Nephron (organoid): Measurements from ENCODE around the gene PACS2.

Source experiments
- H3K27ac Mint-ChIP-seq, 3 experiments: 2 replicates each; pipeline ENCODE4 v1.8.0; 2020; ENCODE audit warnings: mixed read lengths in 3 of 3, mild to moderate bottlenecking in 2 of 3, moderate library complexity in 1 of 3
- H3K27me3 Mint-ChIP-seq: 2 replicates; pipeline ENCODE4 v1.8.0; 2021; ENCODE audit warnings: low read depth, mild to moderate bottlenecking, moderate library complexity, mixed read lengths
- H3K36me3 Mint-ChIP-seq: 2 replicates; pipeline ENCODE4 v1.8.0; 2020; ENCODE audit warnings: low read depth, mixed read lengths
- H3K4me1 Mint-ChIP-seq: 2 replicates; pipeline ENCODE4 v1.8.0; 2020; ENCODE audit warnings: mixed read lengths
- H3K4me3 Mint-ChIP-seq, 3 experiments: 2 replicates each; pipeline ENCODE4 v1.8.0; 2020; ENCODE audit warnings: mild to moderate bottlenecking in 3 of 3, mixed read lengths in 3 of 3, moderate library complexity in 2 of 3
- H3K9me3 Mint-ChIP-seq: 2 replicates; pipeline ENCODE4 v1.8.0; 2020; ENCODE audit warnings: mixed read lengths
- TF ChIP-seq, protein P1 (sequence below), 3 experiments: fragments of 200-600 bp; sonication (generic); IDR thresholded peaks; one replicate each; pipeline ENCODE4 v1.5.0; 2021; ENCODE audit warnings: antibody characterized with exemption in 3 of 3; ENCODE audit not compliant: unreplicated experiment in 3 of 3

PACS2 gene

DNA sequence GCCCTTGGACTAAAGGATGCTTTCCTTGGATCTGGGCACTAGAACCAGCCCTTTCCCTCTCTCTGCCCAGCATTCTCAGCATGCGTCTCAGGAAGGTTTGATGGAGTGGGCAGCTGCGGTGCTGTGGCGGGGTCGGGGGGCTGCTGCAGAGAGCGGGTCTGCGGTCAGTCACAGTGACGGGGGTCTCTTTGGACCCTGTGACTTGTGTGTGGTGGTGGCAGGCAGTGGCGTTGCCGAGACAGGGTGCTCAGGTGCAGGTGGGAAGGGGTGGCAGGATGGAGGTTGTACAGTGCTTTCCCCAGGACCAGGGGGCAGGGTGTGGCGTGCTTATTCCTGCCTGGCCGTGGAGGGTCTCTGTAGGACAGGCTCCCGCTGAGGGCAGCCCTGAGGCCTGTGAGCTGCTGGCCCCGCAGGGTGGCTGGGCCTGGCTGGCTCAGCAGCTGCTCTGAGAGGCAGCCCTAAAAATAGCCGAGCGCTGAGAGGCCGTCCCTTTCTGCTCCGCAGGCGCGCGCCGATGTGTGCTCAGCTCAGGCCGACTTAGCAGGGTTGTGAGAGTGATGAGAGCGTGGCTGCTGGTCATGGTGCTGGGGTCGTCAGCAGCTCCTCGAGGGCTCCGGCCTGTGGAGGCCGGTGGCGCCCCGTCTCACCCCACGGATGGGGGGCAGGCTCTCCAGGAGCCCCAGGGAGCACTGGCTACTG lies 9.7 kb downstream of the PACS2 start:
- Mint-ChIP-seq H3K27me3 (no peaks in the 10 kb centered on the region), H3K36me3 (peaks cover 17% of the 10 kb centered on the region), H3K4me3 (peak overlapping the region in 1 of 3 experiments; percentile 35), H3K4me1 (peaks cover 47% of the 10 kb centered on the region), H3K9me3 (no peaks in the 10 kb centered on the region), H3K27ac (no peak overlapping the region)
- TF ChIP-seq, protein P1, sequence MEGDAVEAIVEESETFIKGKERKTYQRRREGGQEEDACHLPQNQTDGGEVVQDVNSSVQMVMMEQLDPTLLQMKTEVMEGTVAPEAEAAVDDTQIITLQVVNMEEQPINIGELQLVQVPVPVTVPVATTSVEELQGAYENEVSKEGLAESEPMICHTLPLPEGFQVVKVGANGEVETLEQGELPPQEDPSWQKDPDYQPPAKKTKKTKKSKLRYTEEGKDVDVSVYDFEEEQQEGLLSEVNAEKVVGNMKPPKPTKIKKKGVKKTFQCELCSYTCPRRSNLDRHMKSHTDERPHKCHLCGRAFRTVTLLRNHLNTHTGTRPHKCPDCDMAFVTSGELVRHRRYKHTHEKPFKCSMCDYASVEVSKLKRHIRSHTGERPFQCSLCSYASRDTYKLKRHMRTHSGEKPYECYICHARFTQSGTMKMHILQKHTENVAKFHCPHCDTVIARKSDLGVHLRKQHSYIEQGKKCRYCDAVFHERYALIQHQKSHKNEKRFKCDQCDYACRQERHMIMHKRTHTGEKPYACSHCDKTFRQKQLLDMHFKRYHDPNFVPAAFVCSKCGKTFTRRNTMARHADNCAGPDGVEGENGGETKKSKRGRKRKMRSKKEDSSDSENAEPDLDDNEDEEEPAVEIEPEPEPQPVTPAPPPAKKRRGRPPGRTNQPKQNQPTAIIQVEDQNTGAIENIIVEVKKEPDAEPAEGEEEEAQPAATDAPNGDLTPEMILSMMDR (IDR thresholded peaks at IDR 0.05; ENCODE audit: unreplicated experiment in 3 of 3): no peak

DNA sequence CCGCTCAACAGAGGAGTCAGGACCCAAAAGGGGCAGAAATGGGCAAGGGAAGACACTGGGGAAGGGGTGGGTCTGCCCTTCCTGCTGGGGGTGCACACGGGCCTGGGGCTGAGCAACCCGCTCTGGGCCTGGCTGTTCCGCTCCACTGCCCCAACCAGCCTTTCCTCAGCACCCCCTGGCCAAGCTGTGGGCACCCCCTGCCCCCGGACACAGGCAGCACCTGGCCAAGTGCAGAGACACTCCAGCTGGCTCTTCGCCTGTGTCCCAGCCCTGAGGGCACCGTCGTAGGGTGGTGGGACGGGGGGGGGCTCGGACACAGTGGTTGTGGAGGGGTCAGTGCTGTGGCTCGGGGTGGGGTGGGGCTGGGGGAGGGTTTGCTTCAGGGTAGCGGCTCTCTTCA lies 10.3 kb downstream of the PACS2 start:
- TF ChIP-seq, protein P1 (IDR thresholded peaks at IDR 0.05; ENCODE audit: unreplicated experiment in 3 of 3): no peak
- H3K9me3 Mint-ChIP-seq: no peaks in the 10 kb centered on the region
- H3K27ac Mint-ChIP-seq: no peak overlapping the region
- H3K27me3 Mint-ChIP-seq: no peaks in the 10 kb centered on the region
- peaks cover 14% of the 10 kb centered on the region for H3K36me3 Mint-ChIP-seq
- peaks cover 44% of the 10 kb centered on the region for H3K4me1 Mint-ChIP-seq
- H3K4me3 Mint-ChIP-seq: no peak overlapping the region

DNA sequence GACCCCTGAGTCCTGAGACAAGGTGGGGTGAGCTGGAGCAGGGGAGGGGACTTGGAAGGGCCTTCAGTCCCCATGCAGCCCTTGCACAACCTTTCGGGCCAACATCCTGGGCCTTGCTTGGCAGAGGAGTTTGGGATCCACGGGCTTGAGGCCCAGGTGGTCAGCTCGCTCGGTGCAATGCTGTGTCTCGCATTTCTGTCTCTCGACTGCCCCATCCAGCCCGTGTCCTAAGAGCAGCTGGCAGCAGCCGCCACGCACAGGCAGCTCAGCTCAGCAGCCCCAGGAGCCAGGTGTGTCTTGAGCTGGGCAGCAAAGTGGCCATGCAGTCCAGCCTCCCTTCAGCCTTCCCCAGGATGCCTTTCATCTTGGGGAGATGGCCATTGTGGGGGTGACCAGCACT lies 10.8 kb downstream of the PACS2 start:
- no peaks in the 10 kb centered on the region for H3K27me3 Mint-ChIP-seq

DNA sequence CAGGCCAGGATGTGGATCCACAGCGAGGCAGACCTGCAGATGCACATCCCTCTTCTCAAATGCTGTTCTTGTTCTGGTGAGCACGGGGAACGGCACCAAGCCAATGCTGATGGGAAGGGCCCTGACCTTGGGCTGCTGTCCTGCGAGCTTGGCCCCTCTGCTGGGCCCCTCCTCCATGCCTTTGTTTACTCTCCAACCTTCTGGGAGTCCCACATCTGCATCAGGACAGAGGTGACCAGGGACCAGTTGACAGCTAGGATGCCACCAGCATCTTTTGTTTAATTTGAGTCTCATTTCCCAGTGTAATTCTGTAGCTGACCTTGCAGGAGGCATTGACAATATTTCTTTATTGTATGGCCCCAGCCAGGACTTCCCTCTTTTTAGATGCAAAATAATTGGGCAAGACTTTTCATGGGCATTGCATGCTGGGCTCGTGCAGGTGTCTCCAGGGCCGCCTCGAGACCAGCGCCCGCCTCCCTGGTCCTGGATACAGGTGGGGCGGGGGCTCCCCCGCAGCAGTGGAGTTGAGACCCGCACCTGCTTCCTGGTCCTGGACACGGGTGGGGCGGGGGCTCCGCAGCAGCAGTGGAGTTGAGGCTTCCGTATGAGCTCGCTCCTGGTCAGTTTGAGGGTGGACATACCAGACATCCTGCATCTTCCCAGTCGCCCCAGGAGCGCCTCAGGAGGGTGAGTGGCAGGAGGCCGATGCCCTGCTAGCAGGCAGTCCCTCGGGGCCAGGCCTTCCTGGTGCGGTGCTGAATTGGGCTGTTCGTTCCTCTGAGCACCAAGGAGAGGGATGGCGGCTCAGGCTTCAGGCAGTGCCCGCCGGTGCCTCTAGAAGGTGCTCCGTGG lies 11.4 kb downstream of the PACS2 start:
- Mint-ChIP-seq H3K36me3 (peaks cover 11% of the 10 kb centered on the region), H3K27ac (no peak overlapping the region), H3K27me3 (no peaks in the 10 kb centered on the region), H3K4me1 (peaks cover 44% of the 10 kb centered on the region), H3K9me3 (no peaks in the 10 kb centered on the region), H3K4me3 (no peak overlapping the region)
- TF ChIP-seq, protein P1 (IDR thresholded peaks at IDR 0.05; ENCODE audit: unreplicated experiment in 3 of 3): no peak

More for the DNA sequence above, 10.8 kb downstream of the PACS2 start:
- Mint-ChIP-seq H3K36me3 (peaks cover 14% of the 10 kb centered on the region), H3K27ac (no peak overlapping the region), H3K9me3 (no peaks in the 10 kb centered on the region), H3K4me3 (no peak overlapping the region), H3K4me1 (peaks cover 44% of the 10 kb centered on the region)
- TF ChIP-seq, protein P1 (IDR thresholded peaks at IDR 0.05; ENCODE audit: unreplicated experiment in 3 of 3): no peak

DNA sequence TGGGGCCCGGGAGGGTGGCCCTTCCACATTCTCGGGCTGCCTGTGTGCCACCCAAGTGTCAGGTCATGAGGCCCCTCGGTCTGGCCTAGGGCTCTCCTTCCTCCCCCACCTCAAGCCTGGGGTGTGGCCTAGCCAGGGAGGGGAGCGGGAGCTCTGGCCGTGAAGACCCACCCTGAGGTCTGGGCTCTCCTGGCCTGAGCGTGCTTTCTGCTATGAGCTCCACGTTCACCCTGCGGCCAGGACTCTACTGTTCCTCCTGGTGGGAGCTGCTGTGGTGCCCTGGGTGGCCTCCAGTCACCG lies 12.0 kb downstream of the PACS2 start:
- TF ChIP-seq, protein P1 (IDR thresholded peaks at IDR 0.05; ENCODE audit: unreplicated experiment in 3 of 3): no peak
- H3K4me1 Mint-ChIP-seq: peaks cover 46% of the 10 kb centered on the region
- no peaks in the 10 kb centered on the region for H3K27me3 Mint-ChIP-seq
- H3K4me3 Mint-ChIP-seq: peak overlapping the region in 1 of 3 experiments; percentile 19
- no peaks in the 10 kb centered on the region for H3K9me3 Mint-ChIP-seq
- H3K27ac Mint-ChIP-seq: no peak overlapping the region
- peaks cover 11% of the 10 kb centered on the region for H3K36me3 Mint-ChIP-seq
